GM10847 (cell line): ENCODE data around the gene NEB.

Experiments used
- POLR2A ChIP-seq: IDR thresholded peaks from 2 replicates; pipeline ENCODE4 v1.6.1; 2011; ENCODE audit not compliant: insufficient read length; ENCODE audit errors: extremely low read depth

NEB gene

DNA sequence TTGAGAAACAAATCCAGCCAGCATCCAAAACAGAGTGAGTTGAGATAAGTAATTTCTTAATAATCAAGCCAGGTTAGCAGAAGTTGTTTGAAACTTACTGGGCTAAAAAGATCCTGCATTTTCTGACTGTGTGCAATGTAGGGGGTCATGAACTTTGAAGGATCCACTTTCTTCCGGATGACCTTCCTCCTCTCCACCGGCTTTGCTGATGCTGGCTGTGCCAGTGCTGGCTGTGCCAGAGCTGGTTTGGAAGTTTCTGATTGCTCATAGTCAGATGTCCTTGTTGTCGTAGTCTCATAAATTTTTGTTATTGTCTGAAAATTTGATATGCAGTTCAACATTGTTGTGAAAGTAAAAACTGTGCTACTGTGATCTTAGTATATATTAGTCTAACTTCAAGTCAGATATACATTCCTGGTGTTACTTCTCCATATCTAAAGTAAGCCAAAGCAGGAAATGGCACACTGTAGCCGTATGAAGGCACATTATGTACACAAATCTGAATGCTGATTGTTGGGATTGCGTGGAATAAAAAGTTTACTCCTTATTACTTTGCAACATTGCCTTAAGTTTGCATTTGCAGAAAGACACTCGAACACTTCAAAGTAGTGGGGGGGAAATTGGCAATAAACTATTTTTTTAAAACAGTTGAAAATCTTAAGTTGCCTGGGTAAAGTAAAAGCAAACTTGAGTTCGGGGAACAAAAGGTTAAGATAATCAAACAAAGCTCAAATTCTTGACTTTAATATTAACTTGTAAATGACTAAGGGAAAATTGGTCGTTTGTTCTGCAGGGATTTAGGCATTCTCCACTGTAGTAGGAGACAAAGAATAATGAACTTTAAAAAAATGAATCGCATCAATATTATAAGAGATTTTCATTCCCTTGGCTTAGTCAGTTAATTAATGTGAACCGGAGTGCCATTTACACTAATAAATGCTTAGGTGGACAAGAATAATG is 6.4 kb downstream of the NEB start:
- TF ChIP-seq POLR2A: no peak

DNA sequence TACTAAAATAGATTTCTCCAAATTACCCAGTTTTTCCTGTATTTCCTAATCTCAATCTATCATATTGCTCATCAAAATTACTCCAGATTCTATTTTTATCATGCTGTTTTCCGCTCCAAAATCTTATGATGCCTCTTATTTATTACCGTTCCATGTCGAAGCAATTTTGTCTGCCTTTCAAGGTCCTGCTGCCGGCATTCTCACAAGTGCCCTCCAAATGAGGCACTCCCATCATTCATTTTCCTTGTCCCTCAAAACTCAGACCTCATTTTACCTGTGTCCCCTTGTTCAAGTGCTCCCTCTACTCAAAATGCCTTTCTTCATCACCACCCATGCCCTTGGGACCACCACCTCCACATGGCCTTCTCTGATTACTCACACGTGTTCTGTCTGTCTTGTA is 13.1 kb downstream of the NEB start:
- TF ChIP-seq POLR2A: no peak

DNA sequence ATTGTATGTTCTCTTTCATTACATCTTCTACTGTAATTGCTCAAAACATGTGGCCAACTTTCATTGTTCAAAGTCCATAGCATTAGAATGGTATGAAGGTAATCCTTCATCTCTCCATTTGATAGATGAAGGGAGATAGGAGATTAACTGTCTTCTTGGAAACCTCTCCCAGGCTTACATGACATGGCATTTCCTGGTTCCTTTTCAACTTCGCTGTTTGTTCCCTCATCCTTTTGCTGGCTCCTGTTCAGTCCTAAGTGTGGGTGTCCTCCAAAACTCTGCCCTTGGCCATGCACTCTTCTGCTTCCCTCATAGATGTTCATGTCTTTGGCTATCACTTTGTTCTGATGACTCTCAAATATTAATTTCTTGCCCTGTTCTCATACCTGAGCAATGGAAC is 13.8 kb downstream of the NEB start:
- TF ChIP-seq POLR2A: no peak

DNA sequence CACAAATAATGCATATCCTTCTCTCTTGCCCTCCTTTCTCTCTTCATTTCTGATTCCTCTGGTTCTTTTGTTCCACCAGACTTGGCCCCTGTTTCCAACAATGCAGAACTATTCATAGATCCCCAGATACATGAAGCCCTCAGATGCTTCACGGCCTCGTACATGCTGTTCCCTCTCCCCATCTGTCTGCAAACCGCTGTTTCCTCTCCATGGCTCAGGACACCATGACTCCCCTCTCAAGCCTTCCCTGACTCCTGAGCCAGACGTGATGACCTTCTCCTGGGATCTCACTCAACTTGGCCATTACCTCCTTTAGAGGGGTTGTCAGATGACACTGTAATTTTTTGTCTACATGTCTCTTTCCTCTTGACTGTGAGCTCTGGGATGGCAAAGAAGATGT is 15.5 kb downstream of the NEB start:
- no peak for TF ChIP-seq POLR2A

DNA sequence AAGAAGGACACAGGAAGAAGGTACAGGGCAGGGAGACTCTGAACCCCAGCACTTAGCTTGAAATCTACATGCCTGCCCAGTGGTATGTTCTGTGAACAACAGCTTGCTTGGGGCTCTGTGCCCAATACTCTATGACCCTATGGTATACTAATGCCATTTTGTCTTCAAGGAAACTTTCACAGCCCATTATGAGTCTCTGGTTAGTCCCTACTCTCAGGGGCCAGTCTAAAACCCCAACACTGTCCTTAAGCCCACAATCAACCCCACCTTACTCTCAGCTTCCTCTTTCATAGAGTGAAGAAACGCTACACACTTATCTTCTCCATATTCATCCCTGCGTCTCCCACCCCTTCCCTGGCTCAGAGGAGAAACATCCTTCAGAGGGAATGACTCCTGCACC is 16.0 kb downstream of the NEB start:
- no peak for TF ChIP-seq POLR2A

DNA sequence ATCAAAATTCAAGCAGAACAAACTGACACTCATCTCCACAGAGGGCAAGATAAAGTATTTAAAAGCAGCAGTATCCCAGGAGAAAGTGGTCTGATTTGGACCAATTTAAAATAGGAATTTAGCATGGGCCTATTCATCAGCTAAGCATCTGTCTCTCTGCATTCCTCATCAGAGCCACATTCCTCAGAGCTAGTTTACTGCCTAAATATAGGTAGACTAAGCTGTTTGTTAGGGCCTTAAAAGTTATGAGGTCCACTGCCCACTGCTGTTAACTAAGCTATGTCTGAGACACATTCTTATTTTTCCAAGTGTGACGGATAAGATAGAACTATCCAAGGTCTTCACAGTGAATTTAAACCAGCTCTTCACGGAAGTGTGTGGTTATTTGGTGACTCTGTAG is 17.6 kb downstream of the NEB start:
- TF ChIP-seq POLR2A: no peak

DNA sequence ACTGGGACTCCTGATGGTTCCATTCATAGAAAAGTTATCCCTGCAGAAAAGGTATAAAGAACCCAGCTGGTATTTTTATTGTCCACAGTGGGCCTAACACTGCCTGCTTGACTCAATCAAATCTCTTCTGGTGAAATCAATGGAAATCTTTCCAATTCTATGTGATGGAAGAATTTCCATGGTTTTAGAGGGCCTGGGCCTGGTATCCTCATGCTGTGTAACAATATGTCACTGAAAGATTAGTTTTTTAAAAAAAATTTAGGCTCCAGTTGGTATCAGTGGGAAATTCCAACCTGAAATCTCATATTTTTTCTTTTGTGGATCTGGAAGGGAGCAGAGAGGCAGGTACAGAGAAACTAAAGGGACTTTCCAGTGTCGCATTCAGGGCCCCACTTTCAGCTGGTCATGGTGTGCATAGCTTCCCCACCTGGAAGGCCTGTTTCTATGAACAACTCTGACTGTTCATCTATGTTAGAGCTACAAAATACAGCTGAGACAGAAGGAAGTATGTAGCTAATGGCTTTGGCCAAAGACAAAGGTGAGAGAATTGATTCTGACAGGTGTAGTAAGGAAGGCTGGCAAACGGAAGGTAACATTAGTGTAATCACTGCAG is 20.9 kb downstream of the NEB start:
- TF ChIP-seq POLR2A: no peak

DNA sequence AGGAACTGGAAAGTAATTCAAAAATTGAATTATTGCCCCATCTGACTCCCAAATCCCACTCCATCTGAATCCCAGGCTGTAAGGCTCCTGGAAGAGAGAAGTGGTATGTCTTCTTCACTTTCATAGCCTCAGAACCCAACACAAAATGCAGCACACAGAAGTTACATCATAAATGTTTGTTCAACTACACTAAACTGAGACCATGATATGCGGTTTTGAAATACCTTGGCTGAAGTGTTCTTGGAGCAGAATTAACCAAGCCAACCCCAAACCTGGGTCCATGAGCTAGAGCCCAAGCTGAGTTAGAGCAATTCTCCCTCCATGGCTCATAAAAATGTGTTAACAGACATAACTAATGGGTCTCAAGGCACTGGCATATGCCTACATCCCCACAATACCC is 23.3 kb downstream of the NEB start:
- TF ChIP-seq POLR2A: no peak

DNA sequence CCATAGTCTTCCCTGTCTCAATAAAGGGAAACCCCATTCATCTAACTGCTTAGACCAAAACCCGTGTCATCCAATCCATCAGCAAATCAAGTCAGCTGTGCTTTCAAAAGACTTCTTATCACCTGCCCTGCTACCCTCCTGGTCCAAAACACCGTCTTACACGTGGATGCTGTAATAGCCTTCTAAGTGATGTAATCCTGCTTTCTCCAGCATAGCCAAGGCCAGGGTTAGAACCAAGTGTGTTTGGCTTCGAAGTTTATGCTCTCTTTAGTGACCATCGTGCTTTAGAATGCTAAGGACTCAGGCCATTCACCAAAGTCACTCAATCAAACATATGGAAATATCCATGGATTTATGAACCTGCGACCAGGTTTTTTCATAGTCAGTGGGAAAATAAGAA is 25.5 kb downstream of the NEB start:
- no peak for TF ChIP-seq POLR2A

DNA sequence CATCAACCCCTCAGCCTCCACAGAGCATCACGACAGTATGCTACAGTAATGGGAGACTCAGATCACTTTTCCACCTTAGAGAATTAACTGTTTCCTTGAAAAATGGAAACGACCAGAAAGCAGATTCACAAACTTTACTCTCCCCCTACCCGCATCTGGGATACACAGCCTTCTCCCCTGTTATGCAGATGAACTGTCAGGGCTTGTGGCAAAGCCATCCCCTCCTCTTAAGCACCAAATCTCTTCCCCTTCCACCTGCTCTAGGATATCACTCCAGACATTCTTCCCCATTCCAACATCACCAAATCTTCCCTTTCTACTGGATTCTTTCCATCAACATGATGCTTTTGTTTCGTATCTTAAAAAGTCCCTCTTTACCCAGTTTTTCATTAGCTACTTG is 26.4 kb downstream of the NEB start:
- TF ChIP-seq POLR2A: no peak

DNA sequence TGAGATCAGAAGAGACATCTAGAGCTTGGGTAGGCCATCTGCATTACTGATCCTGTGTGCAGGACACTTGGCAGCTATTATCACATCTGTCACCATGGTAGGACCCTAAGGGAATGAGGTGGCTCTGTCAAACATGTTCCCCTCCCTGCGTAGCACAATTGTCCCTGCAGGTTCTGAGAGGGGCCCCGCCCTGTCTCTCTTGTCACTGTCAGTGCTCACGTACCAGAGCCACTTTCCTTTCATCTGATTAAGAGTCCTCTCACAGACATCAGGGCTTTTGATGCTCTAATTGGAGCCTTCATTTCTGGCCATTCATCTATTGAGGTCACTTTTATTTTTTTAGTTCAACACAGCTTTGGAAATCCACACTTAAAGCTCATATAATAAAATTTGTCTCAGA is 38.5 kb downstream of the NEB start:
- no peak for TF ChIP-seq POLR2A

DNA sequence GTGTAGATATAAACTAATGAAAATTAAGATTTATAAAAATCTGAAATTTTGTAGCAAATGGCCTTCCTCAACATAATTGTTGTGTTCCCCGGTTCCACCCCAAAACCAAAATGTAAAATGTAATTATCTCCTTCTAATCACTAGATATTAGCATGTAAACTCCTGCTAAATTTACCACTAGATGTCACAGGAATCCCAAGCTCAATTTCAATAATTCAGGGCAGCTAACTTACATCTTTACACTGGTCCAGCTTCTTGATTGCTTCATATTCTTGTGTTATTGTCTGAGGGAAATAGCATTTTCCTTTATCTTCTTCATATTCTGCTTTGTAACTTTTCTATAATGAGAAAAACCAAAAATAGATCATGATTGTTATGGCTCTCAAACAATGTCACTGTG is 42.6 kb downstream of the NEB start:
- TF ChIP-seq POLR2A: no peak

DNA sequence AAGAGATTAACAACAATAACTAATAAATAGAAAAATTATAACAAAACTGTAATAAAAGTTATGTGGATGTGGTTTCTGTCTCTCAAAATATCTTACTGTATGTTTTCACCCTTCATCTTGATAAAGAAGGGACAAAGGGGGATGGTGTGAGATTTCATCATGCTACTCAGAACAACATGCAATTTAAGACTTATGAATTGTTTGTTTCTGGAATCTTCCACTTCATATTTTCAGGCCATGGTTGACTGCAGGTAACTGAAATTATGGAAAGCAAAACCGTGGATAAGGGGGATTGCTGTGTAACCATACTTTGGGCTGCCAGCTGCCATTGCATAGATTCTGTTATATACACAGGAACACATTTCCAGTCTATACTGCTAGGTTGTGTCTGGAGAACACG is 45.6 kb downstream of the NEB start:
- no peak for TF ChIP-seq POLR2A

DNA sequence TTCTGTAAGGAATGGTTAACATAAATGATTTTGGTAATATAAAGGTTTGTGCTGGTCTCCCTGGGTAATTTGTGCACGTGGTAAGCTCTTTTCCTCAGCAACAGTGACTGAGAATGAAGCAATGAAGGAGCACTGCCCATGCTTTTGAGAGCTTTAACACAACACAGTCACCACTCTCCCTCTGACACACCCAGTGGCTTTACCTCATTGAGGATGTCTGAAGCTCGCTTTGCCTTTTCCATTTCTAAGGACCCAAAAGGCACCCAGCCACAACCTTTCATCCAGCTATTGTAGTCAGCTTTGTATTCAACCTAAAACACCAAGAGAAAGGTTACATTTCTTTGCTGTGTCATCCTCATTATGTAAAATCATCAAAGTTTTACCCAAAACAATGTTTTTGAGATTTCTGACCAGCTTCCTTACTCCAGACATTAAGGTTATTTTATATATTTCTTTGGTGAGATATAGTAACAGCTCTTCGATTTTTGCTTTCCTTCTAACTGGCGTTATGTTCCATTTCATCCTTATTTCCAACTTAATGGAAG is 51.7 kb downstream of the NEB start:
- no peak for TF ChIP-seq POLR2A

DNA sequence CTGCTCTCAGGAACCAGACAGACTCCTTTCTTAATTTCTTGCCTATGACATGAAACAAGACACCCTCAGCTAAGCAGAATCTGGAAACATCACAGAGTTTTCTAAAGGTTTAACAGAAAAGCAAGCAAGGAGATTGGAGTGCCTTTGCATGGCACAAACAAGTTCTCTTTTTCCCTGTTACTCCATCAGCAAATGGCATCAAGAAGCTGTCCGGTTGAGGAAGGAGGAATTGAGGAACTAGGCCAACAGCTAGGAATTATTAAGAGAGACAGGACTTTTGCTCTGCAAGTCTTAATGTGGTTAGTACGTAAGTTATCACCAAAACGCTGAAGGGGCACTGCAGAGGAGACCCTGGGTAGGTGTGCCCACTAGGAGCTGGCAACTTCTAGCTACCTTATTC is 53.2 kb downstream of the NEB start:
- no peak for TF ChIP-seq POLR2A

DNA sequence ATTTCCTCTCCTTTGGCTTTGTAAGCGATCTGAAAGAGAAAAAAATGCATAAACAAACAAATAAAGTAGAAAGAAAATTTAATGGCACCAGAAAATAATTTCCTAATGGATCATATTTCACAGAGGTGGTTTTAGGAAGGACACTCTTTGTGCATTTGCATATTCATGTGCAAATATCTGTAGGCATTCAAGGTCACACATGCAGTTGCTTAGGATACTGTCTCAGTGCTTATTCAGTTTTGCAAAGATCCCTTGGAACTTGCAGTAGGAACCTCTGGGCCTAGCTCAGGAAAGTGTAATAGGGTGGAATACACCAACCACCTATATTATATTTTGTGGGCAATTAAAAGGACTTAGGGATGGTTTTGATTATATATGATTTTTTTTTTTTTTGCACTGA is 54.3 kb downstream of the NEB start:
- no peak for TF ChIP-seq POLR2A
